Left lobe of liver (tissue), 1 donor: ENCODE results near the gene DENND11. TPM values are rescaled to one million over a fixed set of nuclear protein-coding genes. Genes with fewer than 3 reads are reported as not detected.

Experiments
- total RNA-seq: library from RNA; stranded (reverse); gene quantifications from one replicate; pipeline ENCODE4 v1.2.1, GENCODE V29; 2021
- donor health status: DM: no; HTN: yes; CAD: no.

The DENND11 gene
- total RNA-seq, 1 donor from 2014 or later: 29.8 TPM

Other genes starting within 250 kb of the DENND11 start
- gene AGK, start 150.8 kb downstream of the DENND11 start, total RNA-seq: 8.7 TPM
- gene WEE2, start 6.2 kb upstream of the DENND11 start, total RNA-seq: not detected
- gene SSBP1, start 36.2 kb upstream of the DENND11 start, total RNA-seq: 36.7 TPM
- gene TAS2R3, start 61.9 kb upstream of the DENND11 start, total RNA-seq: 0.58 TPM
- 0.40 TPM for gene TAS2R4, start 74.5 kb upstream of the DENND11 start, total RNA-seq
- gene TAS2R5, start 88.1 kb upstream of the DENND11 start, total RNA-seq: 0.45 TPM
- gene PRSS37, start 139.3 kb upstream of the DENND11 start, total RNA-seq: not detected
- gene OR9A4, start 214.2 kb upstream of the DENND11 start, total RNA-seq: not detected
- gene CLEC5A, start 244.8 kb upstream of the DENND11 start, total RNA-seq: 0.18 TPM